Type B pancreatic cell (in vitro differentiated cells): ENCODE results near the gene CLASP1. TPM values are rescaled to one million over a fixed set of nuclear protein-coding genes. Genes with fewer than 3 reads are reported as not detected.

Experiments
- DNase-seq: peaks from one replicate; pipeline ENCODE4 v3.0.0; 2021; ENCODE audit warnings: mixed read lengths; ENCODE audit not compliant: unreplicated experiment; ENCODE audit errors: extremely low spot score
- H3K27ac Mint-ChIP-seq: 2 replicates; pipeline ENCODE4 v1.8.0; 2021; ENCODE audit warnings: mild to moderate bottlenecking, mixed read lengths
- H3K27me3 Mint-ChIP-seq: 2 replicates; pipeline ENCODE4 v1.8.0; 2021; ENCODE audit warnings: mixed read lengths
- H3K36me3 Mint-ChIP-seq: 2 replicates; pipeline ENCODE4 v1.8.0; 2021; ENCODE audit warnings: mixed read lengths
- H3K4me1 Mint-ChIP-seq: one replicate; pipeline ENCODE4 v1.8.0; 2021; ENCODE audit warnings: mixed read lengths; ENCODE audit not compliant: unreplicated experiment
- H3K4me3 Mint-ChIP-seq: 2 replicates; pipeline ENCODE4 v1.8.0; 2021; ENCODE audit warnings: mild to moderate bottlenecking, mixed read lengths
- H3K9me3 Mint-ChIP-seq: 2 replicates; pipeline ENCODE4 v1.8.0; 2021; ENCODE audit warnings: mixed read lengths
- total RNA-seq: library from RNA; stranded (reverse); gene quantifications from 2 replicates; pipeline ENCODE4 v1.2.1, GENCODE V29; 2021; ENCODE audit warnings: low replicate concordance
- TF ChIP-seq, protein P1 (sequence below): fragments of 200-600 bp; sonication (generic); conservative IDR thresholded peaks from 2 replicates; pipeline ENCODE4 v1.5.0; 2021; ENCODE audit warnings: antibody characterized with exemption, mild to moderate bottlenecking

Gene CLASP1
- total RNA-seq, 1 donor from 2014 or later = 74.6 TPM

DNA sequence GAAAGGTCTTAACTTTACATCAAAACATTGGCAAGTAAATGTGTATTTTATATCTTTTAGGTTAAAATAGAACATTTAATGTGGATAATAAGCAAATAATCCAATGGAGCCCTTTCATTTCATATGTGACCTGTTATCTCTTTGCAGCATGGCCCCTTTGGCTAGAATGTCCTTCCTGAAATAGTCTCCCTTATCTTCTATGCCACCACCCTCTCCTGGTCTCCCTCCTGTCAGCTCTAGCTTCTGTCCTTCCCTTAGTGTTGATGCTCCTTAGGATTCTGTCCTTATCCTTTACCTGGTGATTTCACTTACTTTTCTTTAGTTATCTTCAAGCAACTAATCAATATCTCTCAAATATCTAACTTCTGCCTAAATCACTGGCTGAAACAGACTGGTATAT lies 277.2 kb downstream of the CLASP1 start:
- H3K27me3 Mint-ChIP-seq = no peaks in the 10 kb centered on the region
- no peak for DNase-seq
- no peaks in the 10 kb centered on the region for H3K4me1 Mint-ChIP-seq
- H3K27ac Mint-ChIP-seq = no peak overlapping the region
- TF ChIP-seq, protein P1, sequence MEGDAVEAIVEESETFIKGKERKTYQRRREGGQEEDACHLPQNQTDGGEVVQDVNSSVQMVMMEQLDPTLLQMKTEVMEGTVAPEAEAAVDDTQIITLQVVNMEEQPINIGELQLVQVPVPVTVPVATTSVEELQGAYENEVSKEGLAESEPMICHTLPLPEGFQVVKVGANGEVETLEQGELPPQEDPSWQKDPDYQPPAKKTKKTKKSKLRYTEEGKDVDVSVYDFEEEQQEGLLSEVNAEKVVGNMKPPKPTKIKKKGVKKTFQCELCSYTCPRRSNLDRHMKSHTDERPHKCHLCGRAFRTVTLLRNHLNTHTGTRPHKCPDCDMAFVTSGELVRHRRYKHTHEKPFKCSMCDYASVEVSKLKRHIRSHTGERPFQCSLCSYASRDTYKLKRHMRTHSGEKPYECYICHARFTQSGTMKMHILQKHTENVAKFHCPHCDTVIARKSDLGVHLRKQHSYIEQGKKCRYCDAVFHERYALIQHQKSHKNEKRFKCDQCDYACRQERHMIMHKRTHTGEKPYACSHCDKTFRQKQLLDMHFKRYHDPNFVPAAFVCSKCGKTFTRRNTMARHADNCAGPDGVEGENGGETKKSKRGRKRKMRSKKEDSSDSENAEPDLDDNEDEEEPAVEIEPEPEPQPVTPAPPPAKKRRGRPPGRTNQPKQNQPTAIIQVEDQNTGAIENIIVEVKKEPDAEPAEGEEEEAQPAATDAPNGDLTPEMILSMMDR = no peak
- H3K9me3 Mint-ChIP-seq = no peaks in the 10 kb centered on the region
- peaks cover 49% of the 10 kb centered on the region for H3K36me3 Mint-ChIP-seq
- H3K4me3 Mint-ChIP-seq = no peak overlapping the region

- DNase-seq = no peak
- Mint-ChIP-seq H3K9me3 (no peaks in the 10 kb centered on the region), H3K27me3 (no peaks in the 10 kb centered on the region), H3K27ac (no peak overlapping the region), H3K36me3 (peaks cover 43% of the 10 kb centered on the region), H3K4me3 (no peak overlapping the region), H3K4me1 (no peaks in the 10 kb centered on the region)
- TF ChIP-seq, protein P1 = no peak
These were observed 280.4 kb downstream of the CLASP1 start for GRCh38 chr2:121368836-121369235.

GRCh38 chr2:121368155-121368554 lies 281.1 kb downstream of the CLASP1 start:
- no peaks in the 10 kb centered on the region for H3K4me1 Mint-ChIP-seq
- no peaks in the 10 kb centered on the region for H3K27me3 Mint-ChIP-seq
- H3K4me3 Mint-ChIP-seq = no peak overlapping the region

DNA sequence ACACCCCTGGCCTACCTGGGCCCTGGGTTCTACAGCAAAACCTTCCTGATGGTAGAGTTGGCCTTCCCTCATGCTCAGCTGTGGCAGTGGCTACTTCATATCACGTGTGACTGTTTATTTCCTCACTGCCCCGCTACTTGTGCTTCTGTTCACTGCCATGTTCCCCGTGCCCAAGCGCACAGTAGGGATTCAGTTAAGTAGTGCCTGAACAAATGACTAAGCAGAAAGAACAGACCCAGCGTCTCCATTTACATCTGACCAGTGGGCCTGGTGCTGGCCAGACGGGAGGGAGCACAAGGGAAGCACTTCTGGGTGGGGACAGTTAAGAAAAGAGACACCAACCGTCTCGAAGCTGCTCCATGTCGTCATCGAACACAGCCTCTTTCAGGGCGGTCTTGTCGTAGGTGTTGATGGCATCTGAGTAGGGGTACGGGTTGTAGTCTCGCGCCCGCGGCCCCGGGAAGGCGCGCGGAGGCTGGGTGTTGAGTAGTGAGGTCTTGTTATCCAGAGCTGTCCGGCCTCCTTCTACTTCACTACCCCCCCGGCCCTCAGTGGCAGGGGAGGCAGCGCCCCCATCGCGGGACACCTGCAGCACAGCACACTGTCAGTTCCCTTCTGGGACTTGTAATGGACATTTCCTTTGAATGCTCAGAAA lies 281.9 kb downstream of the CLASP1 start:
- TF ChIP-seq, protein P1 = no peak
- H3K27me3 Mint-ChIP-seq = no peaks in the 10 kb centered on the region
- no peak overlapping the region for H3K4me3 Mint-ChIP-seq
- no peaks in the 10 kb centered on the region for H3K9me3 Mint-ChIP-seq
- no peaks in the 10 kb centered on the region for H3K4me1 Mint-ChIP-seq
- DNase-seq = no peak
- H3K27ac Mint-ChIP-seq = no peak overlapping the region
- peaks cover 30% of the 10 kb centered on the region for H3K36me3 Mint-ChIP-seq

More at GRCh38 chr2:121368155-121368554, 281.1 kb downstream of the CLASP1 start:
- Mint-ChIP-seq H3K36me3 (peaks cover 38% of the 10 kb centered on the region), H3K9me3 (no peaks in the 10 kb centered on the region), H3K27ac (no peak overlapping the region)
- TF ChIP-seq, protein P1 = no peak
- no peak for DNase-seq

GRCh38 chr2:121366040-121366439 lies 283.2 kb downstream of the CLASP1 start:
- Mint-ChIP-seq H3K4me3 (no peak overlapping the region), H3K9me3 (no peaks in the 10 kb centered on the region), H3K36me3 (peaks cover 32% of the 10 kb centered on the region), H3K27me3 (no peaks in the 10 kb centered on the region), H3K4me1 (no peaks in the 10 kb centered on the region), H3K27ac (no peak overlapping the region)
- no peak for DNase-seq
- TF ChIP-seq, protein P1 = no peak
